ENCODE data around the gene SGCD.

DNA sequence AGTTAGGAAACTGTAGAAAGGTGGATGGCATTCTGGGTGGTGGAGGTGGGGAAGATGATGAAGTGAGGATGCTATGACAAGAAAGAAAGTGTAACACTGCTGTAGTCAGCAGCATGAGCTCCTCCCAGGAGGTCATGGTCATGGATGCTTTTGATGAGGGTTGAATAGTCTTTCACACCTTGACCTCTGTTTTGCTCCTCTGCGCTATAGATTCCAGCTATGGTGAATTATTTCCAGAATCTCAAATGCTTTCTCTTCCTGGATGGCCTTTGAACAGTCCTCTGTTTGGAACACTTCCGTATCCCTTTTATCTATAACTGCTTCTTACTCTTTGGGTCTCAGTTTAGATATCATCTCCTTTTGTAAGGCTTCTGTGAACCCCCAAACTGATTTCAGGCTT is 357.3 kb downstream of the SGCD start:
- TF ChIP-seq, protein P1, sequence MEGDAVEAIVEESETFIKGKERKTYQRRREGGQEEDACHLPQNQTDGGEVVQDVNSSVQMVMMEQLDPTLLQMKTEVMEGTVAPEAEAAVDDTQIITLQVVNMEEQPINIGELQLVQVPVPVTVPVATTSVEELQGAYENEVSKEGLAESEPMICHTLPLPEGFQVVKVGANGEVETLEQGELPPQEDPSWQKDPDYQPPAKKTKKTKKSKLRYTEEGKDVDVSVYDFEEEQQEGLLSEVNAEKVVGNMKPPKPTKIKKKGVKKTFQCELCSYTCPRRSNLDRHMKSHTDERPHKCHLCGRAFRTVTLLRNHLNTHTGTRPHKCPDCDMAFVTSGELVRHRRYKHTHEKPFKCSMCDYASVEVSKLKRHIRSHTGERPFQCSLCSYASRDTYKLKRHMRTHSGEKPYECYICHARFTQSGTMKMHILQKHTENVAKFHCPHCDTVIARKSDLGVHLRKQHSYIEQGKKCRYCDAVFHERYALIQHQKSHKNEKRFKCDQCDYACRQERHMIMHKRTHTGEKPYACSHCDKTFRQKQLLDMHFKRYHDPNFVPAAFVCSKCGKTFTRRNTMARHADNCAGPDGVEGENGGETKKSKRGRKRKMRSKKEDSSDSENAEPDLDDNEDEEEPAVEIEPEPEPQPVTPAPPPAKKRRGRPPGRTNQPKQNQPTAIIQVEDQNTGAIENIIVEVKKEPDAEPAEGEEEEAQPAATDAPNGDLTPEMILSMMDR (conservative IDR thresholded peaks at IDR 0.05 in 1 of 2, IDR thresholded peaks at IDR 0.05 in 1 of 2; ENCODE audit: extremely low read depth in 1 of 2, insufficient read depth in 1 of 2, low read depth in 1 of 2, low read length in 2 of 2), result no peak
- TF ChIP-seq EZH2 (IDR thresholded peaks at IDR 0.05; ENCODE audit: borderline replicate concordance, low read length), result no peak

Measured in mammary epithelial cell (primary cell).